ENCODE data around the gene HK1.
"Not testable (repeated sequence)": the region's sequence is repeated elsewhere in the genome, so short reads cannot be mapped to it uniquely, and the experiment has no call there.

The HK1 gene

GRCh38 chr10:69428165-69428564, 149.9 kb downstream of the HK1 start:
- no peak for DNase-seq

- DNase-seq: no peak
Observed at GRCh38 chr10:69434169-69434568, 155.9 kb downstream of the HK1 start.

GRCh38 chr10:69434926-69435325, 156.6 kb downstream of the HK1 start:
- no peak for DNase-seq

GRCh38 chr10:69435966-69436520, 157.7 kb downstream of the HK1 start:
- no peak for DNase-seq

- DNase-seq: no peak
Observed at GRCh38 chr10:69437321-69438259, 159.3 kb downstream of the HK1 start.

GRCh38 chr10:69438536-69439349, 160.4 kb downstream of the HK1 start:
- DNase-seq: peak; percentile 38

GRCh38 chr10:69439350-69439739, 161.0 kb downstream of the HK1 start:
- DNase-seq: no peak

GRCh38 chr10:69439813-69440506, 161.7 kb downstream of the HK1 start:
- peak; percentile 77 for DNase-seq

- no peak for DNase-seq
Observed at GRCh38 chr10:69443354-69443753, 165.1 kb downstream of the HK1 start.

- no peak for DNase-seq
Observed at GRCh38 chr10:69445041-69445440, 166.7 kb downstream of the HK1 start.

GRCh38 chr10:69446229-69446628, 167.9 kb downstream of the HK1 start:
- DNase-seq: no peak

GRCh38 chr10:69446650-69447151, 168.4 kb downstream of the HK1 start:
- peak; percentile 29 for DNase-seq

GRCh38 chr10:69449841-69450240, 171.5 kb downstream of the HK1 start:
- DNase-seq: peak; percentile 53

- DNase-seq: not testable (repeated sequence)
Observed at GRCh38 chr10:69450395-69450794, 172.1 kb downstream of the HK1 start.

- peak; percentile 14 for DNase-seq
Observed at GRCh38 chr10:69451209-69451783, 173.0 kb downstream of the HK1 start, which contains the start of gene TSPAN15. TSPAN15 (plus strand) TSS chr10:69451465; CDS start chr10:69451595, 130 bp downstream.

Measured in OCI-M1 (cell line).